Measurements from ENCODE around the gene DLG2.
"Not testable (repeated sequence)": the region's sequence is repeated elsewhere in the genome, so short reads cannot be mapped to it uniquely, and the experiment has no call there.

The DLG2 gene

DNA sequence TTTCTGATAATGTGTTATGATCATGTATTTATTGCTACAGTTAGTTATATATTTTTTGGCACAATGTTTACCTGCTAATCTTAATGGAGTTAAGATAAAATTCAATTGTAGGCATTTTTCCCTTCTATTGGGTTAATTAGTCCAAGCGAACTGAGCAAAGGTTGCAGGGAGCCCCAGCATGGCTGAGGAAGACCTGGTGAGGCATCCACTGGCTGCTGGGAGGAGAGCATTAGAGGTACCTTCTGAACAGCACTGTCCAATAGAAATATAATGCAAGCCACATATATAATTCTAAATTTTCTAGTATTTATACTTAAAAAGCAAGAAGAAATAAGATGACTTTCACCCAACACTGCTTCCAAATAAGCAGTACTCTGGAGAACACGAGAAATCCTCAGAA is 19.9 kb upstream of the DLG2 start:
- FAIRE-seq (no peak), DNase-seq (ENCODE audit: extremely low spot score, insufficient read length, low read depth) (no peak)

DNA sequence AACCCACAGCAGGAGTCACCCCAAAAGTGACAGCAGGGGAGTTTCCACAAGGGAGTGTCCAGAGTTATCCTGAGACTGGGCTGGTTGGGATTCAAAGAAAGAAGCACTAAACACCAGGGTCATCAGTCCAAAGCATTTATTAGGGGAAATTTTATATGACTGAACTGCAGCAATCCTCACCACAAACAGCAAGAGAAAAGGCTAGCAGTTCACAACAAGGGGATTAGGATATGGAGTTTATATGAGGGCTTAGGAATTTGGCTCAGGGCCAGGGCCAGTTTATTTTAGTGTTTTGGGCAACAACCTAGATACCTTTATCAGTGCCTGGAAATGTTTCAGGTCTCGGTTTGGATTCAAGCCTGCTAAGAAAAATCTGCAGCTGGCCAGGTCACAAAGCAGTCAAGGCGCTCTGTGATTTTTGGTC is 16.1 kb upstream of the DLG2 start:
- no peak for FAIRE-seq
- no peak for DNase-seq (ENCODE audit: extremely low spot score, insufficient read length, low read depth)

- FAIRE-seq (no peak), DNase-seq (ENCODE audit: extremely low spot score, insufficient read length, low read depth) (no peak)
Observed at GRCh38 chr11:85634747-85635146, 7.6 kb upstream of the DLG2 start.

DNA sequence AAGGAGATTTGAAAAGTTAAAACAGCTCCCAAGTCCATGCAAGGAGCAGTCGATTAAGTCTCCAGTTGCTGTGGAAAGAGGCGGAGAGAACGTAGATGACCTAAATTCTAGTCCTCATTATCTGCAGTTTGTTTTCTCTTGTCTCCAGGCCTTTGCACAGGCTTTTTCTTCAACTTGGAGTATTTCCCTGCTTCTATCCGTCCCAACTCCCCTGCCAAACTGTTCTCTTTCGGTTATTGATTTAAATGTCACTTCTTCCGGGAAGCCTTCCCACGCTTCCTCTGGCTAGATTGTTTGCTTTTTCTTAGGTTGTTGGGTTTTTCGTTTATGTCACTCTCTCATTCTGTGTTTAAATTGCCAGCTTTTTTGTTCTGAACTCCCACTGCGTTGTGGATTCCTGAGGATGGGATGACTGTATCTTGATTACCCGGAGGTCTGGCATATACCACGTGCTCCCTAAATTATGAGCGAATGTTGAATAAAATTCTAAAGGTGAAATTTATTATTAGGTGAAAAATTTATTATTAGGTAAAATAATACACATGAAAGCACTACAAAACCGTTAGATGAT is 1.7 kb upstream of the DLG2 start:
- no peak for DNase-seq (ENCODE audit: extremely low spot score, insufficient read length, low read depth)

GRCh38 chr11:85627998-85628770 is 1.0 kb upstream of the DLG2 start, which contains the start of gene TMEM126B:
Gene TMEM126B, plus strand, starts transcription at chr11:85628593. Its CDS starts 15 bp downstream, at chr11:85628608.
- FAIRE-seq (peak; percentile 95), DNase-seq (ENCODE audit: extremely low spot score, insufficient read length, low read depth) (peak; percentile 81)

More for the DNA sequence above, 1.7 kb upstream of the DLG2 start:
- peak; percentile 56 for FAIRE-seq

DNA sequence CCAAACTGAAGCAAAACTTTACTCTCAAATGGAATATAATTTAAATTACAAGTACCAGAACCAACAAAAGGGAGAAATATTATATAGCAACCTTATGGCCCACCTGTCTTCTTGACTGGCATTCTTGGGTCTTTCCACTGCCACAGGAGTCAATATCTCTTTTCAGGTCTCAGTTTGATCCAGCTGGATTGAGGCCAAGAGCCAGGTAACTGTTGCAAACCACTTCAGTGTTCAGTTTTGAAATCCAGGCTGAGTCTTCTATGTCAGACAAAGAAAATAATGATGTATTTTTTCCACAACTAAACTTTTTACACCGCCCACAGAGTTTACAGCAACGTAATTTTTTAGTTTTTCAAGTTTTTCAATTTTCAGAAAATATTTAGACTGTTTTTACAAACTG is 648 bp downstream of the DLG2 start:
- FAIRE-seq (no peak), DNase-seq (ENCODE audit: extremely low spot score, insufficient read length, low read depth) (no peak)

GRCh38 chr11:85620256-85620655 is 6.9 kb downstream of the DLG2 start:
- DNase-seq (ENCODE audit: extremely low spot score, insufficient read length, low read depth): no peak
- FAIRE-seq: no peak

GRCh38 chr11:85619499-85619898 is 7.6 kb downstream of the DLG2 start:
- DNase-seq (ENCODE audit: extremely low spot score, insufficient read length, low read depth) (no peak), FAIRE-seq (no peak)

- not testable (repeated sequence) for FAIRE-seq; DNase-seq (ENCODE audit: extremely low spot score, insufficient read length, low read depth)
Observed at GRCh38 chr11:85611643-85612042, 15.5 kb downstream of the DLG2 start.

DNA sequence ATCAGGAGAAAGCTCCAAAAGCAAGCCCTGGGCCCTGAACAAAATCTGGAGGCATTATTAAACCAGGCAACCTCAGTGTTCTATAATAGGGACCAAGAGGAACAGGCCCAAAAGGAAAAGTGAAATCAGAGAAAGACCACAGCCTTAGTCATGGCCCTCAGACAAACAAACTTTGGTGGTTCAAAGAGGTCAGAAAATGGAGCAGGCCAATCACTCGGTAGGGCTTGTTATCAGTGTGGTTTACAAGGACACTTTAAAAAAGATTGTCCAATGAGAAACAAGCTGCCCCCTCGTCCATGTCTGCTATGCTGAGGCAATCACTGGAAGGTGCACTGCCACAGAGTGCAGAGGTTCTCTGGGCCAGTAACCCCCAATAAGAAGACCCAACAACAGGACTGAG is 17.9 kb downstream of the DLG2 start:
- DNase-seq (ENCODE audit: extremely low spot score, insufficient read length, low read depth); FAIRE-seq: not testable (repeated sequence)

DNA sequence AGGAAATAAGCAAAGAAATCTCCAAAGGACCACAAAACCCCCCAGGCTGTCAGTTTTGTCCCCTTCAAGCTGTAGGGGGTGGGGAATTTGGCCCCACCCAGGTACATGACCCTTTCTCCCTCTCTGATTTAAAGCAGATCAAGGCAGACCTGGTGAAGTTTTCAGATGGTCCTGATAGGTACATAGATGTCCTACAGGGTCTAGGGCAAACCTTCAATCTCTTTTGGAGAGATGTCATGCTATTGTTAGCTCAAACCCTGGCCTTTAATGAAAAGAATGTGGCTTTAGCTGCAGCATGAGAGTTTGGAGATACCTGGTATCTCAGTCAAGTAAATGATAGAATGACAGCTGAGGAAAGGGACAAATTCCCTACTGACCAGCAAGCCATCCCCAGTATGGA is 18.5 kb downstream of the DLG2 start:
- not testable (repeated sequence) for DNase-seq (ENCODE audit: extremely low spot score, insufficient read length, low read depth); FAIRE-seq

- FAIRE-seq; DNase-seq (ENCODE audit: extremely low spot score, insufficient read length, low read depth): not testable (repeated sequence)
Observed at GRCh38 chr11:85606237-85606636, 20.9 kb downstream of the DLG2 start.

DNA sequence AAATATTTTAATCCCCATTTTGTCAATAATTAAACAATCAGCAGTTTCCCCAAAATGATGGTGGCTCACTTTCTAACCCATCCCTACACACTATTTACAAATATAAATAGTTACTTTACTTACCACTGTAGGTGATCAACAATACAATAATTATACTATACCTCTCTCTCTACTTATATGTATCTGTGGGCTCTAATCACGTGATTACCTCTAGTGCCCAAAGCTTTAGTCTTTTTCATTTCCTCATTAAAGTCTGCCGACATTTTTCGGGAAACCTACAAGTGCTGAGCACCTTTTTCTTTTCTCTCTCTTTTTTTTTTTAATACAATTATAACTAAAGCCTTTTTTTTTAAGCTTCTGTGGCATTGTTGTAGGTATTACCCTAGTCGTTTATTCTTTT is 23.9 kb downstream of the DLG2 start:
- FAIRE-seq (no peak), DNase-seq (ENCODE audit: extremely low spot score, insufficient read length, low read depth) (no peak)

- FAIRE-seq (no peak), DNase-seq (ENCODE audit: extremely low spot score, insufficient read length, low read depth) (no peak)
Observed at GRCh38 chr11:85602526-85603213, 24.5 kb downstream of the DLG2 start.

GRCh38 chr11:85599083-85599482 is 28.1 kb downstream of the DLG2 start:
- FAIRE-seq: no peak

DNA sequence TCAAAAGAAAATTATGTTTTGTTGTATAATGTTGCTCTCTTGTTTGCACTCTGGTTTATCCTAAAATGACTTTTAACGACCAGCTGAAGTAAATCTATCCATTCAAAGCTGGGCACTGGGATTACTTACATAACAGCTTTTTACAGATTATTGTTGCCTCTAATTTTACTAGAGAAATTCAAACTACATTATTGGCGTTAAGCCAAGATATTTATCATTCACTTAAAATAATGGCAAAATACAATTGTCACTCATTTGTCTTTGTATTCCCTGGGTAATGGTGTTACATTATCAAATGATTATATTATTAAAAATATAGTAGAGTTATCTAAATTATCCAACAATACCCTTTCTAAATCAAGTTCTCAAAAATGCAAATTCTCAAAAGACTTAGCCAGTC is 30.3 kb downstream of the DLG2 start:
- no peak for FAIRE-seq

More at GRCh38 chr11:85599083-85599482, 28.1 kb downstream of the DLG2 start:
- DNase-seq (ENCODE audit: extremely low spot score, insufficient read length, low read depth): no peak

DNA sequence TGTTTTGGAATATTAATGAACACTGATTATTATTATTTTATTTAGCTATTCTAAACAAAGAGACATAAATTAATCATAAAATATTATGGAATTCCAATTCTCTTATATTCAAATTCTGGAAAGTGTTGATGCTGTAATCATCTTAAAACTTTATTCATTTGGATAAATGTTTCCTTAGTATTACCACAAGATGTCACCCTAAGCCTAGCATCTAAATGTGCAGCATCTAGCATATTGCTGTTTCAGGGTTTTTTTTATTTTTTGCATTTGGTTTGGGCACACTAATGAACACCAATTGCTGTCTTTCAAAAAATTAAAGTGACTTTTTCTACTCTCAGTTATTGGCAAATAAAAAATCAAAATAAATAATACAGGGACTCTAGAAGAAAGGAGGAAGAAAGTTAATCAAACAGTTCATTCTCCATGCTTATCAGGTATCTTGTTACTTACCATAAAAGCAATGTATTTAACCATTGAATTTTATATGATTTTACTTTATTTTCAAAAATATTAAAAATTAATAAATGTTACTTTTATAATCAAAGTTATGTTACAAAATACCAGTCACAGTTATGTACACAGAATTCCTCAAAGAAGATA is 31.8 kb downstream of the DLG2 start:
- DNase-seq (ENCODE audit: extremely low spot score, insufficient read length, low read depth) (peak; percentile 11), FAIRE-seq (peak; percentile 67)

More for the DNA sequence above, 30.3 kb downstream of the DLG2 start:
- DNase-seq (ENCODE audit: extremely low spot score, insufficient read length, low read depth): no peak

GRCh38 chr11:85590848-85591483 is 36.2 kb downstream of the DLG2 start:
- FAIRE-seq (no peak), DNase-seq (ENCODE audit: extremely low spot score, insufficient read length, low read depth) (no peak)

- DNase-seq (ENCODE audit: extremely low spot score, insufficient read length, low read depth) (no peak), FAIRE-seq (no peak)
Observed at GRCh38 chr11:85589373-85589772, 37.8 kb downstream of the DLG2 start.

- no peak for FAIRE-seq
- no peak for DNase-seq (ENCODE audit: extremely low spot score, insufficient read length, low read depth)
Observed at GRCh38 chr11:85582111-85582510, 45.0 kb downstream of the DLG2 start.

Measured in GM18507 (cell line).